HG02588 (cell line): ENCODE measurements around the gene SYCP3.

Experiments
- ATAC-seq: cut with Tn5 transposase; IDR thresholded peaks from one replicate; pipeline ENCODE4 v1.9.1; 2021; ENCODE audit warnings: mild to moderate bottlenecking, moderate library complexity; ENCODE audit not compliant: unreplicated experiment

Gene SYCP3

GRCh38 chr12:101738920-101739665, at the start of gene SYCP3:
Gene SYCP3 (minus strand): TSS chr12:101739462. CDS start chr12:101737935, 1,527 bp downstream.
- no peak for ATAC-seq

- no peak for ATAC-seq
Measured at GRCh38 chr12:101785671-101786070, 46.4 kb upstream of the SYCP3 start.

DNA sequence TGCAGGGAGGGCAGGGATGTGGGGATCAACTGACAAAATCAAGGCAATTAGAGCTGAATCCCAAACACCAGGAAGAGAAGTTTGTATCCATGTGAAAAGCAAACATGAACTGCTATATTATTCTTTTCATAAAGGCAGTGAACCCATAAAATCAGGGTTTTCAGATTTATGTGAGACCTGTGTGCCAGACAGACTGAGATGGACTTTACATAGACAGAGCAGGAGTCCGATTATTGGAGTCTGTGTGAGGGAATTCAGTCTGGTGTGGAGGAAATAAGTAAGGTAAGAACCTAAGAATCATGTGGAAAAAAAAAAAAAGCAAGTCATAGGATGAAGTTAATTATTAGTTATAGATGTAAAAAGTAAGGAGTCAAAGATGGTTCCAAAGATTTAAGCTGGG, 45.1 kb upstream of the SYCP3 start:
- ATAC-seq, result no peak

DNA sequence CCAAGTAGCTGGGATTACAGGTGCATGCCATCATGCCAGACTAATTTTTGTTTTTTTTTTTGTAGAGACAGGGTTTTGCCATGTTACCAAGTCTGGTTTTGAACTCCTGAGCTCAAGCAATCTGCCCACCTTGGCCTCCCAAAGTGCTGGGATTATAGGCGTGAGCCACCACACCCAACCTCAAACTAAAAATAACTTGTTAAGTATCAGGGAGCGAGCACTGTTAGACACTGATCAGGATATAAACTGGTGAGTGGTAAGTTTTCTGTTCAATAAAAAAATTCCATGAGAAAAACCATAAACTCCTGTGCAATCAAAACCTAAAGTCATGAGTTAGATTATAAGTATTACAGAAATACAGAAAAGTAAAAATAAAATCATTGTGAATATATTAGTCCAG, 44.6 kb upstream of the SYCP3 start:
- no peak for ATAC-seq

DNA sequence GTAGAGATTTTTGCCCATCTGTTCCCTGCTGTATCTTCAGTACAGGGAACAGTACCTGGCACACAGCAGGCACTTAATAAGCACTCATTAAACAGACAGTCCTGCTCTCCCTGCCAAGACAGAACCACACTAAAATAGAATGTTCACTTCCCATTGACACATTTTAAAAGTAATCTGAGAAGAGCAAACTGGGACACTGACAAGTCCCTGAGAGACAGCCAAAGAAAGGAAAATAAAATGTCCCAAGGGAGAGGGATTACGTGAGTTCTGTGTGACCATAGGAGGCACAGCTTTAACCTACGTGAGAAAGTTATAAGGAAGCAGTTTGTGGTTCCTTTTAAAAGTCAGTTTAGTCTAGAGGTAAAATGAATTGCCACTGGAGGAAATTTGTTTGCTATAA, 43.9 kb upstream of the SYCP3 start:
- ATAC-seq, result no peak

DNA sequence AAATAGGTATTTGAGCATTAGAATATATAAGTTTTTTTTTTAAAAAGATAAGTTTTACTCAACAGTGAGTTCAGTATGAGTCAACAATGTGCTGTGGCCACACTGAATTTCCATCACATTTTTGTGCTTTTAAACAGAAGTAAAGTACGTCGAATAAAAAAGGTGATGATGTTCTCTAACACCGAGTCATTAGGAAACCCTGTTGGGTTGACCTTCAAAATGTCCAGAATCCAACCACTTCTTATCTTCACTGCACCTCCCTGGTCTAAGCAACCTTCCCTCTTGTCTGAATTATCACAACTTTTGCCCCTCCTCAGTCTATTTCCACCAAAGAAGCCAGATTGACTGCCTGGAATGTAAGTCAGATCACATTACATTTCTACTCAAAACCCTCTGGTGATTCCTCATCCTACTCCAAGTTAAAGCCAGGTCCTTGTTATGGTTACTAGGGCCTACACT, 43.0 kb upstream of the SYCP3 start:
- ATAC-seq, result no peak

DNA sequence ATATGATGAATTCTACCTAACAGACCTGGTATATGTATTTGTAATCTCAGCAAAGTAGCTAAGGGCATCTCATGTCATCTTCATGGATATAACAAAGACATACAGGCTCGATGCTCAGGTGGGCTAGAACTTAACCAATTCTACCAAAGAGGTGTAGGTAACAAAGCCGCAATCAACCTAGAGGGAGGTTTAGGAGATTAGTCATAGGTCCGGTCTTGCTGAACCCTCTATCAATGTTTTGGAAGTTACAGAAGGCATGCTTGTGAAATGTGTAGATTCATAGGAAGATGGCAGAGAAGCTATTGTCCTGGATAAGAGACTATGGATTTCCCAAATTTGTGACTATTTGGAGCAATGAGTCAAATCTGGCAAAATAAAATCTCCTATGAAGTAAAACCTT, 42.6 kb upstream of the SYCP3 start:
- no peak for ATAC-seq

DNA sequence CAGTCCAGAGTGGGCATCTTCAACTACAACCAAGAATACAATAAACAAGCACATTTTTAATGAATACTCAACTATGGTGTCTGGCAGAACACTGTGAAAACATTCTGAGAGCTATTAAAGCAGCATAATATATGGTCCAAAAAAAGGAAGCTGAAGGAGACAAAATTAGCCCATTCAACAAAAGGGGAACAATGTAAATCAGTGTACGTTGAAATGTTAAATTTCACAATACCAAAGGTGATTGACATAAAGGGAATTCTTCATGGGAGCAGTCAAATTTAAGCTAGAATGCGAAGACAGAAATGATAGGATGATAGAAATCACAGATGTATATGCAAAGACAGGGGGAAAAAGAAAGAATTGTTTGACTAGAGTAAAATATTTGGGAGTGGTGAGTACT, 41.3 kb upstream of the SYCP3 start:
- no peak for ATAC-seq

DNA sequence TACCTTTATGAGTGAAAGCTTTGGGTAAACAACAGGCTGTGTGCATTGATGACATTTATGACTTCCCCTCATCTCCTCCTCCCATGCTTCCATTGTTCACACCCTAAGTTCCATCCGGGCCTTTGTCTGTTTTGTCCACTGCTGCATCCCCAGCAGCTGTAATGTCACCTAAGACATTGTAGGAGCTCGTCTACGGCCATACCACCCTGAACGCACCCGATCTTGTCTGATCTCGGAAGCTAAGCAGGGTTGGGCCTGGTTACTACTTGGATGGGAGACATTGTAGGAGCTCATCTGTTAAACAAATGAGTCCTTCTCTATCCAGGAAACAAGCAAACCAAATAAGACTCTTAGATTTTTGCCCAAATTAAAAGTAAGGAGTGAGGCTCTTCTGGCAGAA, 40.4 kb upstream of the SYCP3 start:
- no peak for ATAC-seq

DNA sequence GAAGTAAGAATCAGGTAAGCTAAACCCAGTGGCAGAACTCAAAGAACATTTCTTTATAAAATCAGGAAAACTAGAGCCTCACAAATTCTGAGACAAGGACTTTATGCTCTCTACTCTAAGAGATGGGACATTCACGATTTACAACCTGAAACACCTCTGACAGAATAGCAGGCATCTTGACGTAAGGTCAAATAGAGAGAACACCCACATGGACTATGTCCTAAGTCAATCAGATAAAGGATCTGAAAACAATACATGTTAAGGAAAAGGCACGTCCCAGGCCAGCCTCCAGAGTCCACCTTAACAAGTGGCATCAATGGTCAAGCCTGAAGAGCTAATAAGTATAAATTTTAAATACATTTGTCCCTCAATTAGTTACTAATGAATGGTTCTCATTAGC, 39.9 kb upstream of the SYCP3 start:
- no peak for ATAC-seq

GRCh38 chr12:101777978-101778377, 38.7 kb upstream of the SYCP3 start:
- no peak for ATAC-seq

GRCh38 chr12:101777485-101777884, 38.2 kb upstream of the SYCP3 start:
- ATAC-seq, result no peak

- no peak for ATAC-seq
Measured at GRCh38 chr12:101775816-101776215, 36.6 kb upstream of the SYCP3 start.

DNA sequence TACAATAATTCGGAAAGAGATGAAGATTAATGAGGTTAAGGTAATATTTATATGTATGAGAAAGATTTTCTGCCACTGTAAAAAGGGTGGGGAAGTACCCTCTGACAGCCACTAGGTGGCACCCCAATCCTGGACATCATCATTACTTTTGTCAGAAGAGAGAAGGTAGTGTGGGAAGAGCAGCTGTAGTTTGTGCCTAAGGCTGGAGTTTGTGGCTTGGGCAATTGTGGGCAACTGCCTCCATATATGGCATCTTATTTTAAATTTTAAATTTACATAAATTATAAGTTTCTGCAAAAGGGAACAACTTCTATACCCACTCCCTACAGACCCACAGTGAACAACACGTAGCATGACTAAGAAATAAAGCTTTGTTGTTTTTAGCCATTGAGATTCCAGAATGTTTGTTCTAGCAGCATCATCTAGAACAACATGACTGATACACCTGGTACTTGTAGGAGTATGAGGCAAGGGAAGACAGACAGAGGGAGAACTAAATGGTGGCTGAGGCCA, 34.4 kb upstream of the SYCP3 start:
- peak; percentile 89 for ATAC-seq

DNA sequence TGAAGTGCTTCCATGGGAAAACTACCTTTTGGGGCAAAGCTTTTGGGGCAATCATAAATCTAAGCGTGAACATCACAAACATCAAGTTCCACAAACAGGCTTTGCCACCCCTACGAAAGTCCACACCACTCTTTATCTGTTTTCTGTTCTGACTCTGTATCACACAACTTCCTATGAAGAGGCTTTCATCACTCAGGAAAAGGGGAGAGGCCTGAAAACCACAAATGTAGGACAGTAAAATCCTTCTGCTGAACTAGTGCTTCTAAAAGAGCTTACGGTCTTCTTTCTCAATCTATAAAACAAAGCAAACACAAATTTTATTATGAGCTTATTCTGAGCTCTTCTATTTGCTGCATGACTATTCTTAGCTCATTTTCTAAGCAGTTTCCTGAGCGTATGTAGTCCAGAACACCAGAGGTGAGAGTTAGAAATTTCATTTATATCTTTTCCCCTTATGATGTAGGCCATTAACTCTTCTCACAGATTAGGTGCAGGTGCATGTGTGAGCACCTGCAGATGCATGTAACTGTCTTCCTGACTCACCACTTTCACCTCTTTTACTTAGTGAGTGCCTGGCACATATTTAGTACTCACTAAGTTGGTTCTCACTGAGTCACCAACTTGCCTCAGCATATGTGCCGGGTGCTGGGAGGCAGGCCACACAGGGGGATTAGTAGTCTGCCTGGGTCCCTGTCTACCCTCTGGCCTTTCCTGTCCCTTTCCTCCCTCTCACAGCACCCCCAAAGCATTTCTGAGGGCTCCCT, 32.9 kb upstream of the SYCP3 start:
- ATAC-seq, result no peak

DNA sequence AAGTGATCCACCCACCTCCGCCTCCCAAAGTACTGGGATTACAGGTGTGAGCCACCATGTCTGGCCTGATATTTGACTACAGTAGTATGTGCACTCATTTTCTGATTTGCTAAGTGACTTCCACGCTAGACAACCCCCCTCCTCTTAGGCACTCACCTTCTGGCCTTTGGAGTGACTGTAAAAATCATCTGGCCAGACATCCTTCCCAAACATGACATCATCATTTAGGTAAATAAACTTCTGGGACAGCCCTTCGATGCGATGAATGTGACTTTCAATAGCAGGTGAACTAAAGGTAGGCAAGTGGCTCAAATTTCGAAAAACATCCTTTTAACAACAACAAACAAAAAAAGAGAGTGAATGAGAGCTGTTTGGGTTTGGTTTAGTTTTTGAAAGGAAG, 30.6 kb upstream of the SYCP3 start:
- no peak for ATAC-seq

DNA sequence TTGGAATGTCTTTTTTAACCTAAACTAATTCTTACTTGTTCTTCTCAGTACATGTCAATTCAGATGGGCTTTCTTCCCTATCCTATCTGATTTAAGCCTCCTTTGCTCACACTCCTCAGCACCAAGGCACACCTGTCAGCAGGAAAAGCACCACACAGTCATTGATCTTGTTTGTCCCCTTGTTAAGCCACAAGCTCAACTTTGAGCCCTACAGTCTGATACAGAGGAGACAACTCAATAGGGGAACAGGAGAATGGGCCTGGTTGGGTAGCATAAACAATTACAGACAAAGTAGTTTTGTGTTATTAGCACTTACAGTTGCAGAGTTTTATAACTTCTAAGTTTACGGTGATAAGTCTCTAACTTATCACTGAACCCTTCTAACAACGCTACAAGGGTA, 29.5 kb upstream of the SYCP3 start:
- ATAC-seq, result no peak

GRCh38 chr12:101767537-101767936, 28.3 kb upstream of the SYCP3 start:
- no peak for ATAC-seq

- no peak for ATAC-seq
Measured at GRCh38 chr12:101764051-101764792, 25.0 kb upstream of the SYCP3 start.

- no peak for ATAC-seq
Measured at GRCh38 chr12:101763246-101763931, 24.1 kb upstream of the SYCP3 start.

DNA sequence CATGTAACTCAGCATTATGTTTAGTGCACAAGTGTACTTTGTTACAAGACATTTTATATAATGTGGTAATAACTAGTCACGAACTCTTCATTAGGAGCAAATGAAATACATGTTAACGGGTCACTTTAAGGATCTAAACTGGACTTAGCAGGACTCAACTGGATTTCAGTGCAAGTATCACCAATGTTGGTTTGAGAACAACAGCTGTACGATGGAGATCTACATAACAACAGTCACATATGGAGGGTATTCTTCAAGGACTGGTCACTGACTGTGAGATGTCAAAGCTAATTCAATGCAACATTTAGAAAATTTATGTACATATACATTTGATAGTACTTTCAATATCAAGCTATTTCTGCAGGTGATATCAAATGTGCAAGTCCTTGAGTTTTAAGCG, 22.5 kb upstream of the SYCP3 start:
- no peak for ATAC-seq
